Panc1 (cell line): ENCODE results near the gene DDX24.

Experiments used
- POLR2AphosphoS5 ChIP-seq: IDR thresholded peaks from 2 replicates; pipeline ENCODE4 v1.6.1; 2012; ENCODE audit warnings: mild to moderate bottlenecking, low read depth, low read length, moderate library complexity
- SIN3A ChIP-seq: IDR thresholded peaks from 2 replicates; pipeline ENCODE4 v1.6.1; 2012; ENCODE audit warnings: low read depth, mild to moderate bottlenecking, low read length, moderate library complexity, borderline replicate concordance; ENCODE audit not compliant: insufficient read depth
- TCF7L2 ChIP-seq: IDR thresholded peaks from 2 replicates; pipeline ENCODE4 v1.6.1; 2011; ENCODE audit warnings: mild to moderate bottlenecking, low read depth, low read length, inconsistent platforms
- TF ChIP-seq, protein P1 (sequence below): fragments of 450-650 bp; IDR thresholded peaks from 2 replicates; pipeline ENCODE4 v1.5.1; 2017; ENCODE audit warnings: mild to moderate bottlenecking
- TF ChIP-seq, protein P2 (sequence below), 2 experiments: IDR thresholded peaks; 2 replicates each; pipeline ENCODE4 v1.6.1; 2011 to 2012; ENCODE audit warnings: low read depth in 2 of 2, control low read depth in 1 of 2, low read length in 1 of 2, mild to moderate bottlenecking in 1 of 2, moderate library complexity in 1 of 2; ENCODE audit not compliant: insufficient read depth in 1 of 2

DNA sequence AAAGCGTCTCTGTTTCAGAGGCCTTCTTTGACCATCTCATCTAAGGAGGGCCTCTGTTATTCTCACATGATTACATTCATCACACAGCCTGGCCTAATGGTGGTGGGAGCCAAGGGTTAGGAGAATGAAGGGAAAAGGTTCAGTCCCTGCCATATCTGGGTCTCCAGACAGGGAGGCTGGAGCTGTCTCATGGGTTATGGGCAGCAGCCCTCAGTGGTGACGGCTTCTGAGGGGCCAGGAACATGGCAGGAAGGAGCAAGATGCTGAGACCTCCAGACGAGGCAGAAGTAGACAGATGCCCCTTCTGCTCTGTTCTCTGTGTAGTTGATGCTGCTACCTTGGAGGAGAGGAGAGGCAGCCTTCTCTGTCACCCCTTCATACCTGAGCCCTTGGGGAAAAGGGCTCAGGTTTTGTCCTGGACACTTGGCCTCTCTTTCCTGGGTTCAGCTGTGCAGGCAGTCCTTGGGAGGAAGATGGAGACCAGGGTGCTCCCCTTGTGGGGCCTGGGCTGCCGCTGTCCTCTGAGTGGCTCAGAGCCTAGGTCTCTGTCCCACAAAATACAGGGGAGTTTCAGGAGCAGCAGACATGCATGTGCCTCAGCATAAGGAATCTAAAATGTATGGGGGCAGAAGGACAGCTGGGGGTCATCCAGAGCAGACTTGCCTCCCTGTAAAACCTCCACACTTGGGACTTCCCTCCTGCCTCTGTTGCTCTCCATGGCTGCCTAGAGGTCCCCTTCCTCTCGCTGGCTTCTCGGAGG is 44.8 kb upstream of the DDX24 start:
- TF ChIP-seq, protein P1, sequence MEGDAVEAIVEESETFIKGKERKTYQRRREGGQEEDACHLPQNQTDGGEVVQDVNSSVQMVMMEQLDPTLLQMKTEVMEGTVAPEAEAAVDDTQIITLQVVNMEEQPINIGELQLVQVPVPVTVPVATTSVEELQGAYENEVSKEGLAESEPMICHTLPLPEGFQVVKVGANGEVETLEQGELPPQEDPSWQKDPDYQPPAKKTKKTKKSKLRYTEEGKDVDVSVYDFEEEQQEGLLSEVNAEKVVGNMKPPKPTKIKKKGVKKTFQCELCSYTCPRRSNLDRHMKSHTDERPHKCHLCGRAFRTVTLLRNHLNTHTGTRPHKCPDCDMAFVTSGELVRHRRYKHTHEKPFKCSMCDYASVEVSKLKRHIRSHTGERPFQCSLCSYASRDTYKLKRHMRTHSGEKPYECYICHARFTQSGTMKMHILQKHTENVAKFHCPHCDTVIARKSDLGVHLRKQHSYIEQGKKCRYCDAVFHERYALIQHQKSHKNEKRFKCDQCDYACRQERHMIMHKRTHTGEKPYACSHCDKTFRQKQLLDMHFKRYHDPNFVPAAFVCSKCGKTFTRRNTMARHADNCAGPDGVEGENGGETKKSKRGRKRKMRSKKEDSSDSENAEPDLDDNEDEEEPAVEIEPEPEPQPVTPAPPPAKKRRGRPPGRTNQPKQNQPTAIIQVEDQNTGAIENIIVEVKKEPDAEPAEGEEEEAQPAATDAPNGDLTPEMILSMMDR: no peak
- TF ChIP-seq POLR2AphosphoS5: no peak
- no peak for TF ChIP-seq TCF7L2
- no peak for TF ChIP-seq SIN3A
- TF ChIP-seq, protein P2, sequence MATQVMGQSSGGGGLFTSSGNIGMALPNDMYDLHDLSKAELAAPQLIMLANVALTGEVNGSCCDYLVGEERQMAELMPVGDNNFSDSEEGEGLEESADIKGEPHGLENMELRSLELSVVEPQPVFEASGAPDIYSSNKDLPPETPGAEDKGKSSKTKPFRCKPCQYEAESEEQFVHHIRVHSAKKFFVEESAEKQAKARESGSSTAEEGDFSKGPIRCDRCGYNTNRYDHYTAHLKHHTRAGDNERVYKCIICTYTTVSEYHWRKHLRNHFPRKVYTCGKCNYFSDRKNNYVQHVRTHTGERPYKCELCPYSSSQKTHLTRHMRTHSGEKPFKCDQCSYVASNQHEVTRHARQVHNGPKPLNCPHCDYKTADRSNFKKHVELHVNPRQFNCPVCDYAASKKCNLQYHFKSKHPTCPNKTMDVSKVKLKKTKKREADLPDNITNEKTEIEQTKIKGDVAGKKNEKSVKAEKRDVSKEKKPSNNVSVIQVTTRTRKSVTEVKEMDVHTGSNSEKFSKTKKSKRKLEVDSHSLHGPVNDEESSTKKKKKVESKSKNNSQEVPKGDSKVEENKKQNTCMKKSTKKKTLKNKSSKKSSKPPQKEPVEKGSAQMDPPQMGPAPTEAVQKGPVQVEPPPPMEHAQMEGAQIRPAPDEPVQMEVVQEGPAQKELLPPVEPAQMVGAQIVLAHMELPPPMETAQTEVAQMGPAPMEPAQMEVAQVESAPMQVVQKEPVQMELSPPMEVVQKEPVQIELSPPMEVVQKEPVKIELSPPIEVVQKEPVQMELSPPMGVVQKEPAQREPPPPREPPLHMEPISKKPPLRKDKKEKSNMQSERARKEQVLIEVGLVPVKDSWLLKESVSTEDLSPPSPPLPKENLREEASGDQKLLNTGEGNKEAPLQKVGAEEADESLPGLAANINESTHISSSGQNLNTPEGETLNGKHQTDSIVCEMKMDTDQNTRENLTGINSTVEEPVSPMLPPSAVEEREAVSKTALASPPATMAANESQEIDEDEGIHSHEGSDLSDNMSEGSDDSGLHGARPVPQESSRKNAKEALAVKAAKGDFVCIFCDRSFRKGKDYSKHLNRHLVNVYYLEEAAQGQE (IDR thresholded peaks at IDR 0.05; ENCODE audit: insufficient read depth in 1 of 2, low read depth in 2 of 2, low read length in 1 of 2): no peak
